HEK293 (cell line): ENCODE results near the gene MYCBPAP.

Experiments
- GLIS1 ChIP-seq: fragments of 450-650 bp; formaldehyde crosslinking; IDR thresholded peaks from 2 replicates; pipeline ENCODE4 v1.5.1; 2016; ENCODE audit warnings: missing biosample characterization, missing genetic modification characterization
- IKZF3 ChIP-seq: fragments of 450-650 bp; IDR thresholded peaks from 2 replicates; pipeline ENCODE4 v1.5.0; 2018; ENCODE audit warnings: missing biosample characterization, mild to moderate bottlenecking, missing genetic modification characterization, moderate library complexity
- KLF17 ChIP-seq: fragments of 450-650 bp; formaldehyde crosslinking; IDR thresholded peaks from 2 replicates; pipeline ENCODE4 v1.5.1; 2016; ENCODE audit warnings: missing biosample characterization, missing genetic modification characterization
- SETDB1 ChIP-seq: IDR thresholded peaks from one replicate; pipeline ENCODE4 v1.6.1; 2017; ENCODE audit warnings: mild to moderate bottlenecking, low read length, moderate library complexity, mixed read lengths; ENCODE audit not compliant: insufficient read length
- SP7 ChIP-seq: fragments of 450-650 bp; formaldehyde crosslinking; IDR thresholded peaks from 2 replicates; pipeline ENCODE4 v1.5.1; 2016; ENCODE audit warnings: missing biosample characterization, missing genetic modification characterization
- ZBTB48 ChIP-seq: fragments of 450-650 bp; formaldehyde crosslinking; IDR thresholded peaks from 2 replicates; pipeline ENCODE4 v1.5.1; 2016; ENCODE audit warnings: missing biosample characterization, missing genetic modification characterization
- ZBTB8A ChIP-seq: fragments of 450-650 bp; formaldehyde crosslinking; IDR thresholded peaks from 2 replicates; pipeline ENCODE4 v1.5.1; 2016; ENCODE audit warnings: missing biosample characterization, missing genetic modification characterization
- ZFP3 ChIP-seq: fragments of 450-650 bp; formaldehyde crosslinking; IDR thresholded peaks from 2 replicates; pipeline ENCODE4 v1.5.1; 2016; ENCODE audit warnings: low read depth, missing biosample characterization, missing genetic modification characterization
- ZNF155 ChIP-seq: fragments of 450-650 bp; formaldehyde crosslinking; IDR thresholded peaks from 2 replicates; pipeline ENCODE4 v1.5.1; 2016; ENCODE audit warnings: missing biosample characterization, missing genetic modification characterization
- ZNF274 ChIP-seq, 2 experiments: fragments of 200-500 bp in 1 of 2; fragments of 450-650 bp in 1 of 2; sonication (Bioruptor generic) in 1 of 2; formaldehyde crosslinking in 1 of 2; IDR thresholded peaks; 2 replicates each; pipeline versions ENCODE4 v1.5.1 to v1.6.1; 2014 to 2016; ENCODE audit warnings: borderline replicate concordance in 1 of 2, inconsistent platforms in 1 of 2, low read length in 1 of 2, missing biosample characterization in 1 of 2, missing genetic modification characterization in 1 of 2
- ZNF391 ChIP-seq: fragments of 450-650 bp; formaldehyde crosslinking; IDR thresholded peaks from 2 replicates; pipeline ENCODE4 v1.5.1; 2016; ENCODE audit warnings: low read depth, missing biosample characterization, missing genetic modification characterization, borderline replicate concordance
- ZNF394 ChIP-seq: fragments of 450-650 bp; formaldehyde crosslinking; IDR thresholded peaks from 2 replicates; pipeline ENCODE4 v1.5.1; 2016; ENCODE audit warnings: missing biosample characterization, missing genetic modification characterization, mild to moderate bottlenecking, moderate library complexity, borderline replicate concordance
- ZNF433 ChIP-seq: fragments of 450-650 bp; formaldehyde crosslinking; IDR thresholded peaks from 2 replicates; pipeline ENCODE4 v1.5.1; 2016; ENCODE audit warnings: missing biosample characterization, missing genetic modification characterization, low read depth
- ZNF510 ChIP-seq: fragments of 450-650 bp; formaldehyde crosslinking; IDR thresholded peaks from 2 replicates; pipeline ENCODE4 v1.5.1; 2018; ENCODE audit warnings: mild to moderate bottlenecking, missing genetic modification characterization, missing biosample characterization; ENCODE audit not compliant: insufficient replicate concordance
- ZNF529 ChIP-seq: fragments of 450-650 bp; formaldehyde crosslinking; IDR thresholded peaks from 2 replicates; pipeline ENCODE4 v1.5.1; 2017; ENCODE audit warnings: missing genetic modification characterization, missing biosample characterization; ENCODE audit not compliant: insufficient replicate concordance
- ZNF549 ChIP-seq: fragments of 450-650 bp; IDR thresholded peaks from 2 replicates; pipeline ENCODE4 v1.5.1; 2018; ENCODE audit warnings: missing biosample characterization, missing genetic modification characterization, mild to moderate bottlenecking, inconsistent platforms, moderate library complexity
- ZNF580 ChIP-seq: fragments of 450-650 bp; formaldehyde crosslinking; IDR thresholded peaks from 2 replicates; pipeline ENCODE4 v1.5.1; 2016; ENCODE audit warnings: missing biosample characterization, missing genetic modification characterization
- ZNF600 ChIP-seq: fragments of 450-650 bp; formaldehyde crosslinking; IDR thresholded peaks from 2 replicates; pipeline ENCODE4 v1.5.1; 2016; ENCODE audit warnings: missing biosample characterization, missing genetic modification characterization
- ZNF621 ChIP-seq: fragments of 450-650 bp; formaldehyde crosslinking; IDR thresholded peaks from 2 replicates; pipeline ENCODE4 v1.5.1; 2017; ENCODE audit warnings: missing biosample characterization, missing genetic modification characterization
- ZNF624 ChIP-seq: fragments of 450-650 bp; formaldehyde crosslinking; IDR thresholded peaks from 2 replicates; pipeline ENCODE4 v1.5.1; 2017; ENCODE audit warnings: missing biosample characterization, missing genetic modification characterization
- ZNF670 ChIP-seq: fragments of 450-650 bp; formaldehyde crosslinking; IDR thresholded peaks from 2 replicates; pipeline ENCODE4 v1.5.1; 2016; ENCODE audit warnings: missing biosample characterization, missing genetic modification characterization, low read depth
- ZNF76 ChIP-seq: fragments of 450-650 bp; formaldehyde crosslinking; IDR thresholded peaks from 2 replicates; pipeline ENCODE4; 2016; ENCODE audit warnings: low read depth, missing biosample characterization, missing genetic modification characterization, borderline replicate concordance
- TF ChIP-seq, protein P1 (sequence below): fragments of 450-650 bp; formaldehyde crosslinking; IDR thresholded peaks from 2 replicates; pipeline ENCODE4 v1.5.1; 2016; ENCODE audit warnings: missing biosample characterization, missing genetic modification characterization
- TF ChIP-seq, protein P2 (sequence below): fragments of 450-650 bp; formaldehyde crosslinking; IDR thresholded peaks from 2 replicates; pipeline ENCODE4 v1.5.1; 2016; ENCODE audit warnings: missing biosample characterization, missing genetic modification characterization
- TF ChIP-seq, protein P3 (sequence below): fragments of 450-650 bp; formaldehyde crosslinking; IDR thresholded peaks from 2 replicates; pipeline ENCODE4 v1.5.1; 2016; ENCODE audit warnings: missing biosample characterization, missing genetic modification characterization
- TF ChIP-seq, protein P4 (sequence below): IDR thresholded peaks from 2 replicates; pipeline ENCODE4 v1.6.1; 2011; ENCODE audit warnings: mild to moderate bottlenecking, low read depth, low read length, borderline replicate concordance
- TF ChIP-seq, protein P5 (sequence below): fragments of 450-650 bp; formaldehyde crosslinking; IDR thresholded peaks from 2 replicates; pipeline ENCODE4 v1.5.1; 2016; ENCODE audit warnings: missing biosample characterization, missing genetic modification characterization

MYCBPAP gene

GRCh38 chr17:50560185-50560824 lies 52.1 kb downstream of the MYCBPAP start, which contains the start of gene CACNA1G (continued):
- TF ChIP-seq, protein P1, sequence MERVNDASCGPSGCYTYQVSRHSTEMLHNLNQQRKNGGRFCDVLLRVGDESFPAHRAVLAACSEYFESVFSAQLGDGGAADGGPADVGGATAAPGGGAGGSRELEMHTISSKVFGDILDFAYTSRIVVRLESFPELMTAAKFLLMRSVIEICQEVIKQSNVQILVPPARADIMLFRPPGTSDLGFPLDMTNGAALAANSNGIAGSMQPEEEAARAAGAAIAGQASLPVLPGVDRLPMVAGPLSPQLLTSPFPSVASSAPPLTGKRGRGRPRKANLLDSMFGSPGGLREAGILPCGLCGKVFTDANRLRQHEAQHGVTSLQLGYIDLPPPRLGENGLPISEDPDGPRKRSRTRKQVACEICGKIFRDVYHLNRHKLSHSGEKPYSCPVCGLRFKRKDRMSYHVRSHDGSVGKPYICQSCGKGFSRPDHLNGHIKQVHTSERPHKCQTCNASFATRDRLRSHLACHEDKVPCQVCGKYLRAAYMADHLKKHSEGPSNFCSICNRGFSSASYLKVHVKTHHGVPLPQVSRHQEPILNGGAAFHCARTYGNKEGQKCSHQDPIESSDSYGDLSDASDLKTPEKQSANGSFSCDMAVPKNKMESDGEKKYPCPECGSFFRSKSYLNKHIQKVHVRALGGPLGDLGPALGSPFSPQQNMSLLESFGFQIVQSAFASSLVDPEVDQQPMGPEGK = peak; percentile 58
- TF ChIP-seq ZNF549 (tag by site-specific recombination) = no peak
- TF ChIP-seq SP7 = no peak
- TF ChIP-seq ZNF155 (tag by site-specific recombination) = no peak
- no peak for TF ChIP-seq ZNF624 (tag by site-specific recombination)
- no peak; the same call in 1 of the 2 replicates for TF ChIP-seq ZBTB8A (tag by site-specific recombination)
- 0 out of 2 replicates have a peak, but pooled peaks have one; percentile 21 for TF ChIP-seq GLIS1 (tag by site-specific recombination)
- TF ChIP-seq KLF17 (tag by site-specific recombination) = no peak
- TF ChIP-seq IKZF3 (tag by site-specific recombination) = peak; percentile 27; the same call in 1 of the 2 replicates
- TF ChIP-seq ZNF529 (tag by site-specific recombination) = no peak
- no peak for TF ChIP-seq ZNF274 (IDR thresholded peaks at IDR 0.05; ENCODE audit: low read length)
- no peak for TF ChIP-seq ZNF274 (tag by site-specific recombination; IDR thresholded peaks at IDR 0.05; ENCODE audit: borderline replicate concordance)
- peak; percentile 49; the same call in 1 of the 2 replicates for TF ChIP-seq ZNF600 (tag by site-specific recombination)
- peak; percentile 78 for TF ChIP-seq ZBTB48 (tag by site-specific recombination)
- TF ChIP-seq, protein P2, sequence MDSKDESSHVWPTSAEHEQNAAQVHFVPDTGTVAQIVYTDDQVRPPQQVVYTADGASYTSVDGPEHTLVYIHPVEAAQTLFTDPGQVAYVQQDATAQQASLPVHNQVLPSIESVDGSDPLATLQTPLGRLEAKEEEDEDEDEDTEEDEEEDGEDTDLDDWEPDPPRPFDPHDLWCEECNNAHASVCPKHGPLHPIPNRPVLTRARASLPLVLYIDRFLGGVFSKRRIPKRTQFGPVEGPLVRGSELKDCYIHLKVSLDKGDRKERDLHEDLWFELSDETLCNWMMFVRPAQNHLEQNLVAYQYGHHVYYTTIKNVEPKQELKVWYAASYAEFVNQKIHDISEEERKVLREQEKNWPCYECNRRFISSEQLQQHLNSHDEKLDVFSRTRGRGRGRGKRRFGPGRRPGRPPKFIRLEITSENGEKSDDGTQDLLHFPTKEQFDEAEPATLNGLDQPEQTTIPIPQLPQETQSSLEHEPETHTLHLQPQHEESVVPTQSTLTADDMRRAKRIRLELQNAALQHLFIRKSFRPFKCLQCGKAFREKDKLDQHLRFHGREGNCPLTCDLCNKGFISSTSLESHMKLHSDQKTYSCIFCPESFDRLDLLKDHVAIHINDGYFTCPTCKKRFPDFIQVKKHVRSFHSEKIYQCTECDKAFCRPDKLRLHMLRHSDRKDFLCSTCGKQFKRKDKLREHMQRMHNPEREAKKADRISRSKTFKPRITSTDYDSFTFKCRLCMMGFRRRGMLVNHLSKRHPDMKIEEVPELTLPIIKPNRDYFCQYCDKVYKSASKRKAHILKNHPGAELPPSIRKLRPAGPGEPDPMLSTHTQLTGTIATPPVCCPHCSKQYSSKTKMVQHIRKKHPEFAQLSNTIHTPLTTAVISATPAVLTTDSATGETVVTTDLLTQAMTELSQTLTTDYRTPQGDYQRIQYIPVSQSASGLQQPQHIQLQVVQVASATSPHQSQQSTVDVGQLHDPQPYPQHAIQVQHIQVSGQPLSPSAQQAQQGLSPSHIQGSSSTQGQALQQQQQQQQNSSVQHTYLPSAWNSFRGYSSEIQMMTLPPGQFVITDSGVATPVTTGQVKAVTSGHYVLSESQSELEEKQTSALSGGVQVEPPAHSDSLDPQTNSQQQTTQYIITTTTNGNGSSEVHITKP (tag by site-specific recombination) = peak; percentile 80
- no peak for TF ChIP-seq ZNF394
- TF ChIP-seq ZNF621 (tag by site-specific recombination) = no peak
- no peak for TF ChIP-seq SETDB1
- TF ChIP-seq, protein P3, sequence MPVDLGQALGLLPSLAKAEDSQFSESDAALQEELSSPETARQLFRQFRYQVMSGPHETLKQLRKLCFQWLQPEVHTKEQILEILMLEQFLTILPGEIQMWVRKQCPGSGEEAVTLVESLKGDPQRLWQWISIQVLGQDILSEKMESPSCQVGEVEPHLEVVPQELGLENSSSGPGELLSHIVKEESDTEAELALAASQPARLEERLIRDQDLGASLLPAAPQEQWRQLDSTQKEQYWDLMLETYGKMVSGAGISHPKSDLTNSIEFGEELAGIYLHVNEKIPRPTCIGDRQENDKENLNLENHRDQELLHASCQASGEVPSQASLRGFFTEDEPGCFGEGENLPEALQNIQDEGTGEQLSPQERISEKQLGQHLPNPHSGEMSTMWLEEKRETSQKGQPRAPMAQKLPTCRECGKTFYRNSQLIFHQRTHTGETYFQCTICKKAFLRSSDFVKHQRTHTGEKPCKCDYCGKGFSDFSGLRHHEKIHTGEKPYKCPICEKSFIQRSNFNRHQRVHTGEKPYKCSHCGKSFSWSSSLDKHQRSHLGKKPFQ (tag by site-specific recombination) = peak; percentile 91
- no peak for TF ChIP-seq ZNF510 (tag by site-specific recombination)
- TF ChIP-seq ZFP3 = no peak
- TF ChIP-seq ZNF670 (tag by site-specific recombination) = no peak
- no peak for TF ChIP-seq ZNF391 (tag by site-specific recombination)
- TF ChIP-seq, protein P4, sequence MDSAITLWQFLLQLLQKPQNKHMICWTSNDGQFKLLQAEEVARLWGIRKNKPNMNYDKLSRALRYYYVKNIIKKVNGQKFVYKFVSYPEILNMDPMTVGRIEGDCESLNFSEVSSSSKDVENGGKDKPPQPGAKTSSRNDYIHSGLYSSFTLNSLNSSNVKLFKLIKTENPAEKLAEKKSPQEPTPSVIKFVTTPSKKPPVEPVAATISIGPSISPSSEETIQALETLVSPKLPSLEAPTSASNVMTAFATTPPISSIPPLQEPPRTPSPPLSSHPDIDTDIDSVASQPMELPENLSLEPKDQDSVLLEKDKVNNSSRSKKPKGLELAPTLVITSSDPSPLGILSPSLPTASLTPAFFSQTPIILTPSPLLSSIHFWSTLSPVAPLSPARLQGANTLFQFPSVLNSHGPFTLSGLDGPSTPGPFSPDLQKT = no peak
- no peak for TF ChIP-seq ZNF433 (tag by site-specific recombination)
- TF ChIP-seq ZNF76 = 0 out of 2 replicates have a peak, but pooled peaks have one; percentile 15
- TF ChIP-seq ZNF580 (tag by site-specific recombination) = no peak
- TF ChIP-seq, protein P5, sequence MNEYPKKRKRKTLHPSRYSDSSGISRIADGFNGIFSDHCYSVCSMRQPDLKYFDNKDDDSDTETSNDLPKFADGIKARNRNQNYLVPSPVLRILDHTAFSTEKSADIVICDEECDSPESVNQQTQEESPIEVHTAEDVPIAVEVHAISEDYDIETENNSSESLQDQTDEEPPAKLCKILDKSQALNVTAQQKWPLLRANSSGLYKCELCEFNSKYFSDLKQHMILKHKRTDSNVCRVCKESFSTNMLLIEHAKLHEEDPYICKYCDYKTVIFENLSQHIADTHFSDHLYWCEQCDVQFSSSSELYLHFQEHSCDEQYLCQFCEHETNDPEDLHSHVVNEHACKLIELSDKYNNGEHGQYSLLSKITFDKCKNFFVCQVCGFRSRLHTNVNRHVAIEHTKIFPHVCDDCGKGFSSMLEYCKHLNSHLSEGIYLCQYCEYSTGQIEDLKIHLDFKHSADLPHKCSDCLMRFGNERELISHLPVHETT (tag by site-specific recombination) = no peak
